C4-2B (cell line): ENCODE results near the gene PLCH2.

ENCODE experiments used
- ZFX ChIP-seq: fragments of 450-650 bp; IDR thresholded peaks from 2 replicates; pipeline ENCODE4 v1.6.1; 2017
- TF ChIP-seq, protein P1 (sequence below): fragments of 450-650 bp; conservative IDR thresholded peaks from 2 replicates; pipeline ENCODE4 v1.5.1; 2017; ENCODE audit warnings: mild to moderate bottlenecking

DNA sequence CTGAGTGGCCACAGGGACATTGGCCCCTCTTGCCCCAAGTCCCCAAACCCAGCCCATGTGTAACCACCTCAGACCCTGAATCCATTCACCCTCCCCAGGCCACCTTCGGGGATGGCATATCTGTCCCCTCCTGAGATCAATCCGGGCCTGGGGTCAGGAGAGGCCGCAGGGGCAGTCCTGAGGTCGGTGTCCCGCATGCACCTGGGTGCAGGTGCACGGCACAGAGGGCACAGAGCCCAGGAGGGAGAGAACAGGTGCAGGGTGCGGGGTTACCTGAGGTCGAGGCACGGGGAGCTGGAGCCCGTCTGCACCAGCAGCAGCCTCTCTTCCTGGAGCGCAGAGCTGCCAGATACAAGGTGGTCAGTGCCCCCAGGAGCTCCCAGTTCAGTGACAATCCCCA, 33.5 kb downstream of the PLCH2 start:
- no peak for TF ChIP-seq ZFX
- TF ChIP-seq, protein P1, sequence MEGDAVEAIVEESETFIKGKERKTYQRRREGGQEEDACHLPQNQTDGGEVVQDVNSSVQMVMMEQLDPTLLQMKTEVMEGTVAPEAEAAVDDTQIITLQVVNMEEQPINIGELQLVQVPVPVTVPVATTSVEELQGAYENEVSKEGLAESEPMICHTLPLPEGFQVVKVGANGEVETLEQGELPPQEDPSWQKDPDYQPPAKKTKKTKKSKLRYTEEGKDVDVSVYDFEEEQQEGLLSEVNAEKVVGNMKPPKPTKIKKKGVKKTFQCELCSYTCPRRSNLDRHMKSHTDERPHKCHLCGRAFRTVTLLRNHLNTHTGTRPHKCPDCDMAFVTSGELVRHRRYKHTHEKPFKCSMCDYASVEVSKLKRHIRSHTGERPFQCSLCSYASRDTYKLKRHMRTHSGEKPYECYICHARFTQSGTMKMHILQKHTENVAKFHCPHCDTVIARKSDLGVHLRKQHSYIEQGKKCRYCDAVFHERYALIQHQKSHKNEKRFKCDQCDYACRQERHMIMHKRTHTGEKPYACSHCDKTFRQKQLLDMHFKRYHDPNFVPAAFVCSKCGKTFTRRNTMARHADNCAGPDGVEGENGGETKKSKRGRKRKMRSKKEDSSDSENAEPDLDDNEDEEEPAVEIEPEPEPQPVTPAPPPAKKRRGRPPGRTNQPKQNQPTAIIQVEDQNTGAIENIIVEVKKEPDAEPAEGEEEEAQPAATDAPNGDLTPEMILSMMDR = no peak
